GM18508 (cell line): ENCODE results near the gene KATNAL2.
"Not testable (repeated sequence)": the region's sequence is repeated elsewhere in the genome, so short reads cannot be mapped to it uniquely, and the experiment has no call there.

Experiments used
- ATAC-seq: cut with Tn5 transposase; IDR thresholded peaks from one replicate; pipeline ENCODE4 v1.9.1; 2021; ENCODE audit warnings: moderate number of reproducible peaks; ENCODE audit not compliant: insufficient read depth, unreplicated experiment

Gene KATNAL2

GRCh38 chr18:46920653-46921052 is 3.3 kb downstream of the KATNAL2 start:
- ATAC-seq, result no peak

DNA sequence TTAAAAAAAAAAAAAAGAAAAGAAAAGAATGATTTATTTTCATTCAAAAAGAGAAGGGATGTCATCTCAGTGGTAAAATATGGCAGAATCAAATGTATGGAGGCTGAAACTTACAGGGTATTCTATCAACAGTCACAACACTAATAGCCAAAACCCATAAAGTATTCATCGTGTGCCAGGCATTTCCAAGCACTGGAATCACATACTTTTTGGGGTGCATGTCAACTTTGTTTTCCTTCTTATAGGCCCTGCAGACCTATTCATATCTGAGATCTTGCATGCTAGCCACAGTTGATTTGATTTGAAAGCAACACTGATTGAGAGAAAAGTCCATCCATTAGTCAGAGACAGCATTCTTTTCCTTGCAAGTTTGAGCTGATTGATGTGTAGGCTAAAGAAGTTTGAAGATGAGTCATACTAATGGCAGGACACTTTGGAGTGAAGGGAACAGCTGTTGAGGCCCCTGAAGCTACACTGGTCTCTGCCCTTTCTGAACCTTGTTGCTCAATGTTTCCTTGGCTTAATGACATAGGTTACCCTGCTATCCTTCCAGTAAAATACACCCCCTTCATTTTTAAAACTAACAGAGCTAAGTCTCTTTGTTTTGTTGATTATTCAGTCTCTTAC is 22.0 kb downstream of the KATNAL2 start:
- no peak for ATAC-seq

GRCh38 chr18:46939998-46940571 is 22.7 kb downstream of the KATNAL2 start:
- ATAC-seq, result no peak

DNA sequence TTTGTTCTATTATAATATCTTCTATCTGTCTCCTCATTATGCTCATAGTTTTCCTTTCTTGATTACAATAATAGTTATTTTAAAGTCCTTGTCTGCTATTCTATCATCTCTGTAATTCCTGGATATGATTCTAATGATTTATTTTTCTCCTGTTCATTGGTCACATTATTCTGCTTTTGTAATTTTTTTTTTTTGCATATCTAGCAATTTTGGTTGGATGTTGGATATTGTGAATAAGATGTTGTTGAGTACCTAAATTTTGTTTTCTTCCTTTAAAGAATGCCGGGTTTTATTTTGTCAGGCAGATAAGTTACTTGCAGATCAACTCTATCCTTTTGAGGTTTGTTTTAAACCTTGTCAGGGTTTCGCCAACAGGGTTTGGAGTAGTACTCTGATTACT is 25.2 kb downstream of the KATNAL2 start:
- no peak for ATAC-seq

DNA sequence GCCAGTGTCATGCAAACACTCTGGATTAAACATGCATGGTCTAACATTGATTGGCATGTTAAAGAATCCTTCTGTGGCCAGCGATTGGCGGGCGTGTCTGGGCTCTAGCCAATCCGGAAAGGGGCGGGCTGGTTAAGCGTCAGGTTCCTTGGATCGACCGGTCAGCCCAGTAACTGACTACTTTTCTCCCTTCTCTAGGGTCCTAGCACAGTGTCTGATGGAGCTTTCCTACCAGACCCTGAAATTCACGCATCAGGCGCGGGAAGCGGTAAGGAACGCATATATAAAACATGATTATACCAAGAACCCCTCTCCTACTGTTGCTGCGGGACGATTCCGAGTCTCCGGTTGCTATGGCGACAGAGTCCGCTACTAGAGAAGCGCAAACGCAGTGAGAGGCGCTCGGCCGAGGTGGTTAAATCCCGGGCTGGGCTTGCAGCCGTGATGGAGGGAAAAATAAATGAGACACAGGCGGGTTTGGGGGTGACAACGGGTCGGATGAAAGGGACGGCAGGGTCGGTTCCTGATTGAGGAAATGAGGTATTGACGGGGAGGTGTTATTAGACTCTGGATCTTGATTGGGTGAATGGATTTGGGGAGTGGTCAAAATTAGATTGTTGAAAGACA is 29.4 kb downstream of the KATNAL2 start:
- ATAC-seq, result peak; percentile 87

GRCh38 chr18:46950064-46950656 is 32.8 kb downstream of the KATNAL2 start:
- ATAC-seq, result no peak

DNA sequence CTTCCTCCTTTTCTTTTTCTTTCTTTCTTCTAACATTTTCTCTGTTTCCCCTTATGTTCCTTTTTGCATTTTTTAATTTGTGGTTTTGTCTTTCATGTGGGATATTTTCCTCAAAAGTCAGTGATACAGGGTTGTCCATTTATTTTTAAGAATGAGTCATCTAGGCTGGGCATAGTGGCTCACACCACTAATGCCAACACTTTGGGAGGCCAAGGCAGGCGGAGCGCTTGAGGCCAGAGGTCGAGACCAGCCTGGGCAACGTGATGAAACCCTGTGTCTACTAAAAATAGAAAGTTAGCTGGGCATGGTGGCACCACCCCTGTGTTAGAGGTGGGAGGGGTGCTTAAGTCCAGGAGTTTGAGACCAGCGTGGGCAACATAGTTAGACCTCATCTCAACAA is 35.8 kb downstream of the KATNAL2 start:
- ATAC-seq, result no peak

DNA sequence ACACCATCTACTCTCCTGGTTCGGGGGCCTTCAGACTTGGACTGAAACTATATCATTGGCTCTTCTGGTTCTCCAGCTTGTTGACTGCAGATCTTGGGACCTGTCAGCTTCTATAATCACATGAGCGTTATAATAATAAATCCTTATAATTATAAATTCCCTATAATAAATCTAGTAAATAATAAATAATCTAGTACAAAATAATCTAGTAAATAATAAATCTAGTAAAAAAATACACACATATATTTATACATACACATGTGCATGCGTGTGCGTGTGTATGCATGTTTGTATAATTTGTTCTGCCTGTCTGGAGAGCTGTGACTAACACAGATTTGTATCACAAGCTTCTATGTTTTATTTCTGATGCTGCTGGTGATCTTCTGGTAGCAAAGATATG is 40.8 kb downstream of the KATNAL2 start:
- no peak for ATAC-seq

GRCh38 chr18:46963656-46964578 is 46.5 kb downstream of the KATNAL2 start:
- ATAC-seq, result not testable (repeated sequence)

- not testable (repeated sequence) for ATAC-seq
These were observed 47.3 kb downstream of the KATNAL2 start for GRCh38 chr18:46964579-46965293.

DNA sequence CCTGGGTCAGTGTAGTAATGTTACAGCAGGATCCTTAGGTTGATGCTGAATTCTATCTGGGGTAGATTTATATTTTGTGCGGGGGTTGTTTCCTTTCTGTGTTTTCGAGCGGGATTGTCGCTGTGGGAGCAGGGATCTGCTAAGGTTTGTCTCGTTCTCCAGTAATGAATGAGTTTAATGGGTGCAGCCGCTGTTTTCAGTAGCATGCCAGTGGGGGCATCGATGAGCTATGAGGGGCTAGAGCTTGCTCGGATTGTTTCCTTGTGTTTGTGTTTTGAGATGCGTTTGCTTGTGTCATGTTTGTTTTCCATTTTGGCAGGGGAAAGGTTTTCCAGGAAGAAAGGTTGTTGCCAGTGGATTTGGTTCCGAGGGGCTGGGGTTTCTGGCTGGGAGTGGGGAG is 48.9 kb downstream of the KATNAL2 start:
- ATAC-seq, result not testable (repeated sequence)

DNA sequence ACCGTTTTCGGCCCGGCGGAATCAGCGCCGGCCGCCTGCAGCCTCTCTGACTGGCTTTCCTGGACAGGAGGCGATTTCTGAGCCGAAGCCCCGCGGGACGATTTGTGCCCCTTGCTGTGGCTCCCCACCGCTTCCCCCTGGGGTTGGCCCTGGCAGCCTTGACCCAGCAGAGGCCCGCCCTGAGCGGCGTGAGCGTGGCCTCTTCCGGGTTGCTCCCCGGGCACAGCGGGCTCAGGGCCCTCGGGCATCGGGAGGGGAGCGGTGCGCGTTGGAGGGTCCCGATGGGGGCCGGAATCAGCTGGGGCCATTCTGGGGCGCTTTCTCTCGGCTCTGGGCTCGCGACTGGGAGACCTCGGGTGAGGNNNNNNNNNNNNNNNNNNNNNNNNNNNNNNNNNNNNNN is 52.1 kb downstream of the KATNAL2 start:
- ATAC-seq, result not testable (repeated sequence)

- not testable (repeated sequence) for ATAC-seq
These were observed 102.5 kb downstream of the KATNAL2 start for GRCh38 chr18:47019870-47020269.

GRCh38 chr18:47020757-47021156 is 103.4 kb downstream of the KATNAL2 start:
- ATAC-seq, result not testable (repeated sequence)

DNA sequence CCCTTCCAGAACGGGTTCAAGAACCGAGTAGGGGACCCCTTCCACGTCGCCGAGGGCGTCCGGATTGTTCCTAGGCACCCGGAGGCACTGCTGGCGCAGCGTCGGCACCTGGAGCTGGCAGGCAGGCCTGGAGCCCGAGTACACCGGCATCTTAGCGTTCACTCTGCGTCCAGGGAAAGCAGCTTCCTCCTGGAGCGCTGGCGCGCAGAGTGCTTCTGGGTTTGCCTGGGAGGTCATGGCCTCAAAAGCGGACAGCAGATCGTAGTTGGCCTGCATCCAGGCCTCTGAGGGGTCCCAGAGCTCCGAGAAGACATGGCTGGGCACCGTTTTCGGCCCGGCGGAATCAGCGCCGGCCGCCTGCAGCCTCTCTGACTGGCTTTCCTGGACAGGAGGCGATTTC is 105.4 kb downstream of the KATNAL2 start:
- not testable (repeated sequence) for ATAC-seq

GRCh38 chr18:47023769-47024465 is 106.5 kb downstream of the KATNAL2 start:
- ATAC-seq, result not testable (repeated sequence)

DNA sequence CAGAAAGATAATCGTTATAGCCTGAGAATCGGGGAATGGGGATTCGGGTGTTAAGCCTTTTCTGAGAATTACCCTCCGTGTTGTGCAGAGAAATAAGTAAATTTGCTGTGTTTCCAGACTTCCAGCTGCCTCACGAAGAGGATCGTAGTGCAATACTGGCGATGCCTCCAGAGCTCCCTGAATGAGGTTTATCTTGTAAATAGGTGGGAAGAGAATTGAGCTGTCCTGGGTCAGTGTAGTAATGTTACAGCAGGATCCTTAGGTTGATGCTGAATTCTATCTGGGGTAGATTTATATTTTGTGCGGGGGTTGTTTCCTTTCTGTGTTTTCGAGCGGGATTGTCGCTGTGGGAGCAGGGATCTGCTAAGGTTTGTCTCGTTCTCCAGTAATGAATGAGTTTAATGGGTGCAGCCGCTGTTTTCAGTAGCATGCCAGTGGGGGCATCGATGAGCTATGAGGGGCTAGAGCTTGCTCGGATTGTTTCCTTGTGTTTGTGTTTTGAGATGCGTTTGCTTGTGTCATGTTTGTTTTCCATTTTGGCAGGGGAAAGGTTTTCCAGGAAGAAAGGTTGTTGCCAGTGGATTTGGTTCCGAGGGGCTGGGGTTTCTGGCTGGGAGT is 108.3 kb downstream of the KATNAL2 start:
- not testable (repeated sequence) for ATAC-seq

DNA sequence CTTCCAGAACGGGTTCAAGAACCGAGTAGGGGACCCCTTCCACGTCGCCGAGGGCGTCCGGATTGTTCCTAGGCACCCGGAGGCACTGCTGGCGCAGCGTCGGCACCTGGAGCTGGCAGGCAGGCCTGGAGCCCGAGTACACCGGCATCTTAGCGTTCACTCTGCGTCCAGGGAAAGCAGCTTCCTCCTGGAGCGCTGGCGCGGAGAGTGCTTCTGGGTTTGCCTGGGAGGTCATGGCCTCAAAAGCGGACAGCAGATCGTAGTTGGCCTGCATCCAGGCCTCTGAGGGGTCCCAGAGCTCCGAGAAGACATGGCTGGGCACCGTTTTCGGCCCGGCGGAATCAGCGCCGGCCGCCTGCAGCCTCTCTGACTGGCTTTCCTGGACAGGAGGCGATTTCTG is 111.3 kb downstream of the KATNAL2 start:
- ATAC-seq, result not testable (repeated sequence)
